Breast epithelium (tissue), 3 donors: ENCODE results near the gene SPINDOC.

Experiments used
- POLR2A ChIP-seq: fragments of 450-650 bp; IDR thresholded peaks from one replicate; pipeline ENCODE4 v1.6.1; 2016; ENCODE audit warnings: antibody characterized with exemption, mild to moderate bottlenecking, moderate library complexity
- POLR2AphosphoS5 ChIP-seq, 3 donors: sonication (generic); formaldehyde crosslinking; IDR thresholded peaks; one replicate each; pipeline ENCODE4 v1.6.1; 2017; ENCODE audit warnings: antibody characterized with exemption in 3 of 3
- TF ChIP-seq, protein P1 (sequence below), 3 donors: fragments of 450-650 bp; IDR thresholded peaks; one replicate each; pipeline ENCODE4 v1.5.1; 2016 to 2017; ENCODE audit warnings: antibody characterized with exemption in 3 of 3, mild to moderate bottlenecking in 3 of 3, moderate library complexity in 3 of 3

DNA sequence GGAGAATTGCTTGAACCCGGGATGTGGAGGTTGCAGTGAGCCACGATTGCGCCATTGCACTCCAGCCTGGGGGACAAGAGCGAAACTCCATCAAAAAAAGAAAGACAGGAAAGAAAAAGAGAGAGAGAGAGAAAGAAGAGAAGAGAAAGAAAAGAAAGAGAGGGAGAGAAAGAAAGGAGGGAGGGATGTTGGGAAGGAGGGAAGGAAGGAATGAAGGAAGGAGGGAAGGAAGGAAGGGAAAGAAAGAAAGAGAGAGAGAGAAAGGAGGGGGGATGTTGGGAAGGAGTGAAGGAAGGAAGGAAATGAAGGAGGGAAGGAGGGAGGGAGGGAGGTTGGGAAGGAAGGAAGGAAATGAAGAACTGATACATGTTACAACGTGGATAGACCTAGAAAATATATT is 12.3 kb upstream of the SPINDOC start:
- TF ChIP-seq, protein P1, sequence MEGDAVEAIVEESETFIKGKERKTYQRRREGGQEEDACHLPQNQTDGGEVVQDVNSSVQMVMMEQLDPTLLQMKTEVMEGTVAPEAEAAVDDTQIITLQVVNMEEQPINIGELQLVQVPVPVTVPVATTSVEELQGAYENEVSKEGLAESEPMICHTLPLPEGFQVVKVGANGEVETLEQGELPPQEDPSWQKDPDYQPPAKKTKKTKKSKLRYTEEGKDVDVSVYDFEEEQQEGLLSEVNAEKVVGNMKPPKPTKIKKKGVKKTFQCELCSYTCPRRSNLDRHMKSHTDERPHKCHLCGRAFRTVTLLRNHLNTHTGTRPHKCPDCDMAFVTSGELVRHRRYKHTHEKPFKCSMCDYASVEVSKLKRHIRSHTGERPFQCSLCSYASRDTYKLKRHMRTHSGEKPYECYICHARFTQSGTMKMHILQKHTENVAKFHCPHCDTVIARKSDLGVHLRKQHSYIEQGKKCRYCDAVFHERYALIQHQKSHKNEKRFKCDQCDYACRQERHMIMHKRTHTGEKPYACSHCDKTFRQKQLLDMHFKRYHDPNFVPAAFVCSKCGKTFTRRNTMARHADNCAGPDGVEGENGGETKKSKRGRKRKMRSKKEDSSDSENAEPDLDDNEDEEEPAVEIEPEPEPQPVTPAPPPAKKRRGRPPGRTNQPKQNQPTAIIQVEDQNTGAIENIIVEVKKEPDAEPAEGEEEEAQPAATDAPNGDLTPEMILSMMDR (IDR thresholded peaks at IDR 0.05): no peak
- TF ChIP-seq POLR2AphosphoS5 (IDR thresholded peaks at IDR 0.05) (no peak), POLR2A (no peak)
